Astrocyte of the spinal cord (primary cell): ENCODE measurements around the gene TNS1.

Experiments used
- DNase-seq: peaks from one replicate; pipeline ENCODE4 v3.0.0; 2011; ENCODE audit warnings: low read depth, low spot score
- H3K4me3 ChIP-seq: 2 replicates; pipeline ENCODE4 v1.5.1; 2011; ENCODE audit warnings: low read depth, mild to moderate bottlenecking, low read length, moderate library complexity
- CTCF ChIP-seq: IDR thresholded peaks from 2 replicates; pipeline ENCODE4 v1.5.1; 2012; ENCODE audit warnings: low read depth, mild to moderate bottlenecking, low read length, inconsistent platforms
- in situ Hi-C: cut with HindIII; loops from 2 replicates; pipeline ENCODE4 v1.10.0; 2017; ENCODE audit warnings: low sequenced_read_pairs

The TNS1 gene

GRCh38 chr2:218005028-218005427 is 2.2 kb upstream of the TNS1 start:
- in situ Hi-C loops = no loop called here
- no peak overlapping the region for H3K4me3 ChIP-seq
- no peak for DNase-seq
- no peak for TF ChIP-seq CTCF

- DNase-seq = peak; percentile 79
- no peak overlapping the region for H3K4me3 ChIP-seq
- in situ Hi-C loops = no loop called here
- TF ChIP-seq CTCF = no peak
Observed at GRCh38 chr2:218003981-218004419, 1.2 kb upstream of the TNS1 start.

- in situ Hi-C loops = no loop called here
- DNase-seq = peak; percentile 33
- no peak overlapping the region for H3K4me3 ChIP-seq
- no peak for TF ChIP-seq CTCF
Observed at GRCh38 chr2:218003281-218003944, 618 bp upstream of the TNS1 start.

GRCh38 chr2:218002143-218002844 is 501 bp downstream of the TNS1 start:
- no peak for TF ChIP-seq CTCF
- in situ Hi-C loops = no loop called here
- DNase-seq = no peak
- H3K4me3 ChIP-seq = peak overlapping the region; percentile 34

- DNase-seq = no peak
- in situ Hi-C loops = no loop called here
- peak overlapping the region; percentile 34 for H3K4me3 ChIP-seq
- no peak for TF ChIP-seq CTCF
Observed at GRCh38 chr2:218001629-218002028, 1.2 kb downstream of the TNS1 start.

GRCh38 chr2:218000136-218000535 is 2.7 kb downstream of the TNS1 start:
- in situ Hi-C loops = no loop called here
- H3K4me3 ChIP-seq = no peak overlapping the region
- peak; percentile 46 for DNase-seq

More at GRCh38 chr2:218000136-218000535, 2.7 kb downstream of the TNS1 start:
- no peak for TF ChIP-seq CTCF
